Lower leg skin (tissue), 3 donors: Measurements from ENCODE around the gene HBM.

ENCODE experiments used
- POLR2A ChIP-seq, 2 donors: fragments of 450-650 bp; IDR thresholded peaks; one replicate each; pipeline ENCODE4 v1.6.1; 2016 to 2017; ENCODE audit warnings: antibody characterized with exemption in 2 of 2, mild to moderate bottlenecking in 1 of 2, moderate library complexity in 1 of 2
- TF ChIP-seq, protein P1 (sequence below), 3 donors: fragments of 450-650 bp; IDR thresholded peaks; one replicate each; pipeline ENCODE4 v1.5.1; 2016; ENCODE audit warnings: antibody characterized with exemption in 3 of 3, mild to moderate bottlenecking in 3 of 3, moderate library complexity in 2 of 3

DNA sequence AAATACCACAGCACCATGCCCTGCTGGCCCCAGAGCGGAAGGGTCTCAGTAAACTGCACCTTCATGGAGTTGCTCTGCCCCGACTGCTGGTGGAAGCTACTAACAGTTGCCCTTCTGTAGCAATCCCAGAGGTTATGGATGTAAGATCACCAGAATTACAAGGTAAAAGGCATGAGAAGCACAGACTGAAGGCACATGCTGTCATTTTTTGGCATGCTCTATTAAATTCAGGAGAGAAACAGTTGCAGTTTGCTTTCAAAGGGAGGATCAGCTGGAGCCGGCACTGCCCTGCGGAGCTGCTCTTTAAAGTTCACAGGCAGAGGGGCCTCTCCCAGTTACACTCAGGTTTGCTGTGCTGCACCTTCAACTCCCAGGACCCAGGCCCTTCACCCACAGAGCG, 46.5 kb upstream of the HBM start:
- TF ChIP-seq, protein P1, sequence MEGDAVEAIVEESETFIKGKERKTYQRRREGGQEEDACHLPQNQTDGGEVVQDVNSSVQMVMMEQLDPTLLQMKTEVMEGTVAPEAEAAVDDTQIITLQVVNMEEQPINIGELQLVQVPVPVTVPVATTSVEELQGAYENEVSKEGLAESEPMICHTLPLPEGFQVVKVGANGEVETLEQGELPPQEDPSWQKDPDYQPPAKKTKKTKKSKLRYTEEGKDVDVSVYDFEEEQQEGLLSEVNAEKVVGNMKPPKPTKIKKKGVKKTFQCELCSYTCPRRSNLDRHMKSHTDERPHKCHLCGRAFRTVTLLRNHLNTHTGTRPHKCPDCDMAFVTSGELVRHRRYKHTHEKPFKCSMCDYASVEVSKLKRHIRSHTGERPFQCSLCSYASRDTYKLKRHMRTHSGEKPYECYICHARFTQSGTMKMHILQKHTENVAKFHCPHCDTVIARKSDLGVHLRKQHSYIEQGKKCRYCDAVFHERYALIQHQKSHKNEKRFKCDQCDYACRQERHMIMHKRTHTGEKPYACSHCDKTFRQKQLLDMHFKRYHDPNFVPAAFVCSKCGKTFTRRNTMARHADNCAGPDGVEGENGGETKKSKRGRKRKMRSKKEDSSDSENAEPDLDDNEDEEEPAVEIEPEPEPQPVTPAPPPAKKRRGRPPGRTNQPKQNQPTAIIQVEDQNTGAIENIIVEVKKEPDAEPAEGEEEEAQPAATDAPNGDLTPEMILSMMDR (IDR thresholded peaks at IDR 0.05): no peak
- no peak for TF ChIP-seq POLR2A (IDR thresholded peaks at IDR 0.05)
